HL-60/S4 treated with retinoic acid at 250 ng/mL for 4 days and 3 days (cell line): ENCODE results near the gene HEXIM2.

Experiments used
- in situ Hi-C: fragments of 300-500 bp; cut with MboI; formaldehyde crosslinking; loops from 2 replicates; pipeline ENCODE4 v1.7.0; 2022; ENCODE audit warnings: low sequenced_read_pairs

HEXIM2 gene

DNA sequence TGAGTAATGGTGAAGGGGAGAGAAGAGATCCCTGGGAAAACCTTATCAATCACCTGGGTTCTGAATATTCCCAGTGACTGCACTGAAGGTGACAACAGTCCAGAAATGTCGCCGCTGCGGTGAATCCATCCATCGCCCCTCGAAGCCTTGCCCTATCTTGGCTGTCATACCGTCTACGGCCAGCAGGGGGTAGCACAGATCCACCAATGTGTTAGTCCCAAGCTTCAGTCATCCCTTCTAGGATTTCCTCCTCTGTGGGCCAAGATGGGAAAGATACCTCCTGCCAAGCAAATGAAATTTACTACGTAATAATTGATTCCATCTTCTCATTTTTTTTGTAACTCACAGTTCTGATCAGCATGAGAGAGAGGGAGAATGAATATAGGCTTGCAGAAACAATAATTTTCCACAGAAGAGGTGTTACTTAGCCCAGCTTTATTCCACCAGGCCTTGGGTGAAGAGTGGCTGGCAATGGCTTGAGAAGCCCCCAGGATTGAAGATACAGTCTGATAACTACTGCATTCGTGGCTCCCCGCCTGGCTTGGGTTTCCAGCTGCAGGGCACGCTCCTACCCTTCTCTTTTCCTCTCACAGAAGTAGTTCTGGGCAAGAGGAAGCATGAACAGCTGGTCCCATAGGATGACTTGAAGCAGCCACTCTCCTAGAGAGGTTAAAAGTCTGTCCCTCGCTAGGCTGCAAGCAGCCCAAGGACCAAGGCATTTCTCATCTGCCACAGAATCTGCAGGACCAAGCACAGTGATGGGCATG is 57.4 kb downstream of the HEXIM2 start:
- in situ Hi-C loops, result no loop called here
